HepG2 (cell line): ENCODE measurements around the gene EMILIN1. TPM values are rescaled to one million over a fixed set of nuclear protein-coding genes. Genes with fewer than 3 reads are reported as not detected.

ENCODE experiments used
- ATF7-NPFF ChIP-seq: sonication (generic); formaldehyde crosslinking; IDR thresholded peaks from 2 replicates; pipeline ENCODE4 v1.8.1; 2023; ENCODE audit warnings: mild to moderate bottlenecking, low read depth, missing genetic modification reagents, moderate library complexity
- CSRNP2 ChIP-seq: sonication (generic); formaldehyde crosslinking; conservative IDR thresholded peaks from 2 replicates; pipeline ENCODE4 v1.8.0; 2022; ENCODE audit warnings: low read depth, missing genetic modification reagents
- FIP1L1 ChIP-seq: fragments of 200-400 bp; formaldehyde crosslinking; IDR thresholded peaks from 2 replicates; pipeline ENCODE4 v1.6.1; 2018; ENCODE audit warnings: low read depth, mild to moderate bottlenecking, low read length, moderate library complexity, borderline replicate concordance; ENCODE audit not compliant: insufficient read depth
- FLYWCH1 ChIP-seq: sonication (generic); formaldehyde crosslinking; IDR thresholded peaks from 2 replicates; pipeline ENCODE4 v1.8.1; 2023; ENCODE audit warnings: mild to moderate bottlenecking, missing genetic modification reagents
- FOXO4 ChIP-seq: sonication (generic); formaldehyde crosslinking; conservative IDR thresholded peaks from 2 replicates; pipeline ENCODE4 v1.8.1; 2023; ENCODE audit warnings: missing genetic modification reagents
- HDAC1 ChIP-seq: sonication (generic); formaldehyde crosslinking; IDR thresholded peaks from 2 replicates; pipeline ENCODE4 v1.5.1; 2020; ENCODE audit warnings: mild to moderate bottlenecking, missing genetic modification reagents
- HOXA9 ChIP-seq: sonication (generic); formaldehyde crosslinking; IDR thresholded peaks from 2 replicates; pipeline ENCODE4 v1.8.1; 2022; ENCODE audit warnings: missing genetic modification reagents, mild to moderate bottlenecking, moderate library complexity, borderline replicate concordance
- KAT2B ChIP-seq: fragments of 150-350 bp; IDR thresholded peaks from 2 replicates; pipeline ENCODE4 v1.6.1; 2014; ENCODE audit warnings: low read depth, low read length, borderline replicate concordance
- KLF11 ChIP-seq: IDR thresholded peaks from 2 replicates; pipeline ENCODE4 v1.6.1; 2016; ENCODE audit warnings: missing compliant biosample characterization
- MTF1 ChIP-seq: sonication (generic); formaldehyde crosslinking; IDR thresholded peaks from 2 replicates; pipeline ENCODE4 v1.5.0; 2020; ENCODE audit warnings: missing genetic modification reagents
- PATZ1 ChIP-seq: sonication (generic); formaldehyde crosslinking; IDR thresholded peaks from 2 replicates; pipeline ENCODE4 v1.4.0; 2020; ENCODE audit warnings: missing genetic modification reagents
- PAXIP1 ChIP-seq: sonication (generic); formaldehyde crosslinking; conservative IDR thresholded peaks from 2 replicates; pipeline ENCODE4 v1.4.0; 2020; ENCODE audit warnings: mild to moderate bottlenecking, missing genetic modification reagents, moderate library complexity
- RAD21 ChIP-seq: fragments of 450-650 bp; formaldehyde crosslinking; IDR thresholded peaks from 2 replicates; pipeline ENCODE4 v1.5.0; 2020; ENCODE audit warnings: mild to moderate bottlenecking
- RFX5 ChIP-seq: IDR thresholded peaks from 2 replicates; pipeline ENCODE4 v1.6.1; 2011; ENCODE audit warnings: low read depth, low read length, improper control_type of control experiment
- SNAI1 ChIP-seq: sonication (generic); formaldehyde crosslinking; IDR thresholded peaks from 2 replicates; pipeline ENCODE4 v1.5.0; 2020; ENCODE audit warnings: mild to moderate bottlenecking, missing genetic modification reagents, borderline replicate concordance
- SRY ChIP-seq: sonication (generic); formaldehyde crosslinking; IDR thresholded peaks from 2 replicates; pipeline ENCODE4 v1.8.0; 2022; ENCODE audit warnings: mild to moderate bottlenecking, missing genetic modification reagents
- STAT5B ChIP-seq: sonication (generic); formaldehyde crosslinking; IDR thresholded peaks from 2 replicates; pipeline ENCODE4 v1.4.0; 2020; ENCODE audit warnings: missing genetic modification reagents
- TOE1 ChIP-seq: sonication (generic); formaldehyde crosslinking; IDR thresholded peaks from 2 replicates; pipeline ENCODE4 v1.4.0; 2020; ENCODE audit warnings: mild to moderate bottlenecking, missing genetic modification reagents
- ZBTB7B ChIP-seq: sonication (generic); formaldehyde crosslinking; IDR thresholded peaks from 2 replicates; pipeline ENCODE4 v1.4.0; 2020; ENCODE audit warnings: missing genetic modification reagents
- ZEB1 ChIP-seq: IDR thresholded peaks from 2 replicates; pipeline ENCODE4 v1.6.1; 2012; ENCODE audit warnings: mild to moderate bottlenecking, low read depth, inconsistent platforms; ENCODE audit not compliant: insufficient replicate concordance
- ZNF496 ChIP-seq: sonication (generic); formaldehyde crosslinking; IDR thresholded peaks from 2 replicates; pipeline ENCODE4 v1.8.1; 2023; ENCODE audit warnings: mild to moderate bottlenecking, moderate library complexity, missing genetic modification reagents; ENCODE audit not compliant: insufficient replicate concordance
- ZNF75D ChIP-seq: sonication (generic); formaldehyde crosslinking; IDR thresholded peaks from 2 replicates; pipeline ENCODE4 v1.8.1; 2023; ENCODE audit warnings: missing genetic modification reagents, mild to moderate bottlenecking, borderline replicate concordance
- polyA plus RNA-seq, 8 experiments: library from polyadenylated mRNA; depleted of rRNA in 3 of 8; stranded (reverse) in 7 of 8; unstranded in 1 of 8; fragments of >200 nt; fragmentation: Illumina TruSeq in 4 of 8; extraction: Trizol in 4 of 8; gene quantifications; 2 replicates each; pipeline versions ENCODE4 v1.2.1 to v1.2.3, GENCODE V29; 2011 to 2016; ENCODE audit warnings: low read depth in 4 of 8, missing spikeins in 1 of 8, mixed read lengths in 1 of 8; ENCODE audit not compliant: insufficient read depth in 1 of 8
- total RNA-seq, 5 experiments: library from RNA; depleted of rRNA; stranded (reverse); fragments of >200 nt; fragmentation: Illumina TruSeq; extraction: Trizol; gene quantifications; 2 replicates each; pipeline ENCODE4 v1.2.3, GENCODE V29; 2016; ENCODE audit warnings: low read depth in 1 of 5

EMILIN1 gene
- total and polyA plus RNA-seq, 2 of the 13 experiments (the other 11 are each of a cell fraction or from before 2014, with no cell fraction given): 8.1 to 9.7 TPM

- TF ChIP-seq TOE1 (CRISPR knock-in tag) (no peak), PAXIP1 (CRISPR knock-in tag) (peak; percentile 50), ZNF496 (CRISPR knock-in tag) (no peak), STAT5B (no peak), ZBTB7B (no peak), KLF11 (CRISPR knock-in tag) (no peak), ZEB1 (peak; percentile 57), ATF7-NPFF (CRISPR knock-in tag) (no peak), SRY (CRISPR knock-in tag) (no peak), PATZ1 (CRISPR knock-in tag) (no peak), CSRNP2 (CRISPR knock-in tag) (no peak), RFX5 (no peak), MTF1 (no peak), KAT2B (no peak), SNAI1 (CRISPR knock-in tag) (no peak), FIP1L1 (no peak), FLYWCH1 (no peak), HOXA9 (CRISPR knock-in tag) (no peak), HDAC1 (CRISPR knock-in tag) (0 out of 2 replicates have a peak, but pooled peaks have one; percentile 39), RAD21 (CRISPR knock-in tag) (no peak), FOXO4 (no peak), ZNF75D (CRISPR knock-in tag) (no peak)
Measured at GRCh38 chr2:27134781-27135477, 56.5 kb downstream of the EMILIN1 start (continued).
